Stimulated activated CD4-positive, alpha-beta T cell treated with anti-CD3 and anti-CD28 coated beads, Interleukin-1b, Interleukin-23, amount 100 ng/mL, for 48 hours (primary cell): ENCODE measurements around the gene CEP250.
"Not testable (repeated sequence)": the region's sequence is repeated elsewhere in the genome, so short reads cannot be mapped to it uniquely, and the experiment has no call there.

ENCODE experiments used
- DNase-seq: peaks from one replicate; pipeline ENCODE4 v3.0.0-alpha.2; 2020

Gene CEP250

GRCh38 chr20:35502352-35502751 lies 47.0 kb downstream of the CEP250 start:
- DNase-seq: no peak

- DNase-seq: no peak
Measured at GRCh38 chr20:35503281-35503680, 47.9 kb downstream of the CEP250 start.

GRCh38 chr20:35503841-35504561 lies 48.6 kb downstream of the CEP250 start:
- no peak for DNase-seq

- no peak for DNase-seq
Measured at GRCh38 chr20:35504751-35505150, 49.4 kb downstream of the CEP250 start.

GRCh38 chr20:35506179-35506578 lies 50.8 kb downstream of the CEP250 start:
- DNase-seq: no peak

- DNase-seq: no peak
Measured at GRCh38 chr20:35506872-35507638, 51.7 kb downstream of the CEP250 start.

- DNase-seq: no peak
Measured at GRCh38 chr20:35508493-35509218, 53.3 kb downstream of the CEP250 start.

GRCh38 chr20:35510951-35511735 lies 55.7 kb downstream of the CEP250 start:
- no peak for DNase-seq

- no peak for DNase-seq
Measured at GRCh38 chr20:35511814-35512420, 56.5 kb downstream of the CEP250 start.

- no peak for DNase-seq
Measured at GRCh38 chr20:35514371-35514932, 59.1 kb downstream of the CEP250 start.

- no peak for DNase-seq
Measured at GRCh38 chr20:35515341-35515740, 59.9 kb downstream of the CEP250 start.

GRCh38 chr20:35515949-35516645 lies 60.7 kb downstream of the CEP250 start:
- no peak for DNase-seq

- no peak for DNase-seq
Measured at GRCh38 chr20:35517125-35517524, 61.7 kb downstream of the CEP250 start.

- DNase-seq: not testable (repeated sequence)
Measured at GRCh38 chr20:35517767-35518166, 62.4 kb downstream of the CEP250 start.

- DNase-seq: no peak
Measured at GRCh38 chr20:35518955-35519354, 63.6 kb downstream of the CEP250 start.

- DNase-seq: peak; percentile 21
Measured at GRCh38 chr20:35523298-35523888, 68.0 kb downstream of the CEP250 start.

- no peak for DNase-seq
Measured at GRCh38 chr20:35525639-35526038, 70.2 kb downstream of the CEP250 start.

GRCh38 chr20:35527122-35527769 lies 71.8 kb downstream of the CEP250 start:
- no peak for DNase-seq

- no peak for DNase-seq
Measured at GRCh38 chr20:35529552-35529951, 74.2 kb downstream of the CEP250 start, which contains the start of gene C20orf173. C20orf173 (minus strand) TSS chr20:35529652; CDS start chr20:35529373, 279 bp downstream.

- DNase-seq: peak; percentile 14
Measured at GRCh38 chr20:35539756-35540212, 84.4 kb downstream of the CEP250 start.
